Fibroblast of gingiva (primary cell): ENCODE results near the gene RNF175.

ENCODE experiments used
- DNase-seq: peaks from one replicate; pipeline ENCODE4 v3.0.0-alpha.2; 2011; ENCODE audit warnings: low read depth

Gene RNF175

DNA sequence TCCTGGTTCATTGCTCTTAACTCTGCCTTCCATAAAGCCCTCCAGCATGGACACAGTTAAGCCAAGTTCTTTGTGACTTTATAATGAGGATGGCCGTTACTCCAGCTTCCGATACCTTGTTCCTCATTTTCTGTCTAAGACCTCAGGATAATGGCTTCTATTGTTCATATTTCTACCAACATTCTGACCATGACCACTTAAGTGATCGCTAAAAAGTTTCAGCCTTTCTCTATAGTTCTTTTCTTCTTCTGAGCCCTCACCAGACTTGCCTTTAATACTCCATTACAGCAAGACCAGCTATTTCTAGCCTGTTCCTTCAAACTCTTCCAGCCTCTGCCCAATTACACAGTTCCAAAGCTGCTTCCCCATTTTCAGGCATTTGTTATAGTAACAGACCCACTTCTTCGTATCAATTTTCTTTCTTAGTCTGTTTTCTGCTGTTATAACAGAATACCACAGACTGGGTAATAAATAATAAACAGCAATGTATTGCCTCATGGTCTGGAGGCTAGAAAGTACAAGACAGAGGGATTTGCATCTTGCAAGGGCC, 12.3 kb downstream of the RNF175 start:
- no peak for DNase-seq

DNA sequence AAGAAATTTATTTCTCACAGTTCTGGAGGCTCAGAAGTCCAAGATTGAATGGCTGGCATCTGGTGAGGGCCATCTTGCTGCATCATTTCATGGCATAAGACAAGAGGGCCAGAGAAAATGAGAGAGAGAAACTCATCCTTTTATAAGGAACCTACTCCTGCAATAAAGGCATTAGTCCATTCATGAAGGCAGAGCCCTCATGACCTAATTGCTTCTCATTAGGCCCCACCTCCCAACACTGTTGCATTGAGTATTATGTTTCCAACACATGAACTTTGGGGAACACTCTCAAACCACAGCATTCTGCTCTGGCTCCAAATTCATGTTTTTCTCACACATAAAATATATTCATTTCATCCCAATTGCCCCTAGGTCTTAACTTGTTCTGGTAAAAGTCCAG, 14.2 kb downstream of the RNF175 start:
- no peak for DNase-seq

DNA sequence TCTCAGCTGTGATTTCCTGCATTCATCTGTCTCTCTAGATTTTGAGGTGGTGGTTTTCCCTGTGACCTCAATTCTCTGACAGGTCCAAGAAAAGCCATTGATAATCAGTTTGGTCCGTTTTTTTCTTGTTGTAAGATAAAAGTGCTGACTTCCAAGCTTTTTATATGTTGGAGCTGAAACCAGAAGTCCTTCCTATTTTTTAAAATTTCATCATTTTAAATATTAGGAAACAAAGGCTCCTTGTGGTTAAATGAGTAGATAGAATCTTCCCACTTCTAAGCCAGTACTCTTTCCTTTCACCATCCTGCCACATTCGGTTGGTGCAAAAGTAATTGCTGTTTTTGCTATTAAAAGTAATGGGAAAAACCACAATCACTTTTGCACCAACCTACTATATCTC, 18.3 kb downstream of the RNF175 start:
- no peak for DNase-seq

DNA sequence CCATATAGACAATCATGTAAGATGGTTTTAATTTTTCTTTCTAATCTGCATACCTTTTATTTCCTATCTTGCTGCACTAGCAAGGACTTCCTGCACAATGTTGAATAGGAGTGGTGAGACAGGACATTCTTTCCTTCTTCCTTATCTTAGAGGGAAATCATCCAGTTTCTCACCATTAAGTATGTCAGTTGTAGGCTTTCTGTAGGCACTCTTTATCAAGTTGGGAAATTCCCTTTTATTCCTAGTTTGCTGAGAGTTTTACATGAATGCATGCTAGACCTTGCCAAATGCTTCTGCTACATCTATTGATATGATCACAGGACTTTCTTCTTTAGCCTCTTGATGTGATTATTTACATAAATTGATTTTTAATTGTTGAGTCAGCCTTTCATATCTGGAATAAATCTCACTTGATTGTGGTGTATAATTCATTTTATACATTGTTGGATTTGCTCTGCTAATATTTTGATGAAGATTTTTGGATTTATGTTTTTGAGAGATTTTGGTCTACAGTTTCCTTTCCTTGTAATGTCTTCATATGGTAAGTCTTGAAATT, 23.8 kb downstream of the RNF175 start:
- no peak for DNase-seq

DNA sequence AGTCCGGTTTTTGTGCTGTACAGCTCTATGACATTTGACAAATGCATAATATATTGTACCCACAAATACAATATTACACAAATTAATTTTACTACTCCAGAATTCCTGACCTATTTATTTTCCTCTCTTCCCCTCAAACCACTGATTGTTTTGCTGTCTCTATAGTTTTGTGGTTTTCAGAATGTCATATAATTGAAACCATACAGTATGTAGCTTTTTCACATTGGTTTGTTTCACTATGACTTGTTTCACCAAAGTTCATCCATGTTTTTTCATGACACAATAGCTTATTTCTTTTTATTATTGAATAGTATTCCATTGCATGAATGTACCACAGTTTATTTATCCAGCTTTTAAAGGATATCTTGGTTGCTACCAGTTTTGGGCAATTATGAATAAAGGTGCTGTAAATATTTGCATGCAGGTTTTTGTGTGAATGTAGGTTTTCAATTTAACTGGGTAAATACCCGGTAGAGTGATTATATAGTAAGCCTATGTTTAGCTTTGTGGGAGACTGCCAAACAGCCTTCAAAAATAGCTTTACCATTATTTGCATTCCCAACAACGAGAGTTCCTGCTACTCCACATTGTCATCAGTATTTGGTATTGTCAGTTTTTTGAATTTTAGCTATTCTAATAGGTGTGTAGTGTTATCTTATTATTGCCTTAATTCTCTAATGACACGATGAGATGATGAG, 25.9 kb downstream of the RNF175 start:
- peak; percentile 30 for DNase-seq

DNA sequence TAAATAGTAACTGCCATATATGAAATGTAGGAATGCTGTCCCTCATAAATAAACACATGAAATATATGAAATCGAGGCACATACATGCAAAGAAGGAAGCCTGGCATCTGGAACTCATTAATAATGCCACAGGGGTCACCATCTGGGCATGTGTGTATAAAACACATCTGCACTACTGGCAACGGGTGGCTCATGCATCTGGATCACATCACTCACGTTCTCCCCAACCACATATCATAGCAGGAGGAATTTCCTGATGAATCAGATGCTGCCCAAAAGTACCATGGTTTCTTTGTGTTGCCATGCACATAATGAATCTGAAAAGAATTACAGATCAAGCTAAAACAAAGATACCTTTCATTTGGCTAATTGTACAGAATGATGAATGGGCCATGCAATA, 28.6 kb downstream of the RNF175 start:
- DNase-seq, result peak; percentile 97

DNA sequence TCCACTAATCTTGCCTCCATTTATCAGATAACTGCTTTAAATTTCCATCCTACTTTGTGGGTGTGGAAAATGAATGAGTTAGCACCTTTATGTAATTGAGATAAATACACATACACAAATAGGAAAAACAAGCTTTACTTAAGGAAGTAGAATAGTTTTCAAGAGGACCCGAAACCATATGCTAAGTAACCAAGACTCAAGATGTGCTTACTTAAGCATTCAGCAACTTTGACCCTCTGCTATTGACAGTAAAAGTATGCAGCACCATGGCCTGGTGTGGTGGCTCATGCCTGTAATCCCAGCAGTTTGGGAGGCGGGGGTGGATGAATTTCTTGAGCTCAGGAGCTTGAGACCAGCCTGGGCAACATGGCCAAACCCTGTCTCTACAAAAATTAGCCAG, 29.9 kb downstream of the RNF175 start:
- DNase-seq, result no peak

DNA sequence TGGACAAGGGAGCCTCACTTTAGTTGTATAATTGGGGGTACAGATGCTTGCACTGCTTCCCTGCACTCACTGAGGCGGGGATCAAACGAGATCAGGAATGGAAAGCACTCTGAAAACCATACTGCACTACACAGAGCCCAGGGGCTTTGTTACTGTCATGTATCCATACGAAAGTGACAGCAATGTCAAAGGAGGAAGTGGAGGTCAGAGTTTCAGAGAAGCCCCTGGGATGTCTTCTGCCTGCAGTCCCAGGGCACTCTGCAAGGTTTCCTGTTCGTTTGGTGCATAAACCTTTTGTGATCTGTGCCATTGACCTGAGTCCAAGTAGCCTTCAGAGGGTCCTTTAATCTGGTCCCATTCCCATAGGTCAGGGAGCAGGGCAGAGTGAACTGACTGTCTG, 31.2 kb downstream of the RNF175 start:
- DNase-seq, result no peak

DNA sequence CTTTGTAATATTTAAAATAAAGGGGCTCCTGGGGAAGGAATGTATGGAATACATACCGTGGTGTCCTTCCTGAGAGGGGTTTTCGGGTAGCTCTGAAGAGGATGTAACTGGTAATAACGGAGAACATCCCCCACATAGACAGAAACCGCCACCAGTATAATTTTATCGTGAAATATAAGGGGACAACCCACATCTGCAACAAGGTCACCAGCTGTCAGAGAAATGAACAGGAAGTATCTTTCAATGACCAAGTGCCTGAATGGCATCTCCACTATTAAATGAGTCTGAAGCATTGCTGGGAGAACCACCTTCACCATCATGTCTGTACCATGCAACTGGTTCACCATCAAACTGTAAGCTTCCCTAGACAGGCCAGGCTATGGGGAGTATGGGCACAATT, 31.7 kb downstream of the RNF175 start:
- no peak for DNase-seq

DNA sequence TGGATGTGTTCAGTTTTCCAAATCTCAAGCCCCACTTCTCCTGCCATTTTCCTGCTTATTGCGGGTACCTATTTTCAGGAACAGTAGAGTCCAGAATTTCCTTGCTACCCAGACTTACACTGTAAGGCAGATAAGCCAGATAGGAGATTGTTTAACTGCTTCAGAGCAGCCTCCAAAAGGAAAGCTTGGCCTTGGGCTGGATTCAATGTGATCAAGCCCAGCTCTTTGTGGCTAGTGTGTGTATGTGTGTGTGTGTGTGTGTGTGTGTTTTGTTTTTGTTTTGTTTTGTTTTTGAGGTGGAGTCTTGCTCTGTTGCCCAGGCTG, 34.0 kb downstream of the RNF175 start:
- no peak for DNase-seq

DNA sequence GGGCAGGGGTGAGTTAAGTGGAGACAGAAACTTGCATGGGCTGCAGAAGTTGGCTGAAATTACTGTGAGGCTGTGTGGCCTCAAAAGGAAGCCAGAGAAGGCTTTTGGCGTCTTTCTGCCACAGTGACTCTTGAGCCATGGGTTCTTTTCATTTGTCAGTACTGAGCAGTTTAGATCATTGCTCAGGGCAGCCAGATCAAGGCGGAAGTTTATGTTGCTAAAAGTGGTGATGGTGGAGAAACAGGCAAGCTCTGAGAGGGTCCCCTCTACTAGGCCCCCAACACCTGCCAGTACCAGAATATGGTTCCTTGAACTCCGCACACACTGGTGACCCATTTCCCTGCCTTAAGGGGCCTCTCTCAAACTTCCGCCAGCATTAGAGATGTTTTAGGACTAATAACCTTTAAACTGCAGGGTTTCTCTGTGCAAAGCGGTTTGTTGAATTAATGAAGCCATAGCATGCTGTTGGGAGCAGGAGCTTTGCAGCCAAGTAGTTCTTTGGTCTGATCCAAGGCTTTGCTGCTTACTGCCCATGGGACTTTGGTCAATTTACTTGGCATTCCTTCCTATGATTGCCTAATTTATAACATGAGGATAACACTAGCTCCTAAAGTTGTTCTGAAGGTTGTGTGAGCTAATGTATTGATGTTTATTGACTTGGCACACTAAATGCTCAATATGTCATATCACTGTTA, 34.5 kb downstream of the RNF175 start:
- peak; percentile 74 for DNase-seq

DNA sequence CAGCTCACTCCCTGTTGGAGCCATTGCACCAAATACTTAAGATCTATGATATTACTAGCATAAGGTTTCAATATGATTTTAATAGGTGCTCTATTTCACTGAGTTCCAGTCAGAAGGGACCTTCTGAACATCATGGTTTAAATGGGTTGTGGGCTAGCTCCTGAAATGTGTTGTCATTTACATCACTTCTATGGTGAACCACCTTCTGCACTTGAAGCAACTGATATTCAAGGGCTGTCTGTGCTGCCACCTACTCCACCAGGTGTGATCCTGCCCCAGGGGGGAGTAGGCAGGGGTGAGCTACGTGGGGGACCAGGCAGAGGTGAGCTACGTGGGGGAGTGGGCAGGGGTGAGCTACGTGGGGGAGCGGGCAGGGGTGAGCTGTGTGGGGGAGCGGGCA, 35.2 kb downstream of the RNF175 start:
- DNase-seq, result no peak

DNA sequence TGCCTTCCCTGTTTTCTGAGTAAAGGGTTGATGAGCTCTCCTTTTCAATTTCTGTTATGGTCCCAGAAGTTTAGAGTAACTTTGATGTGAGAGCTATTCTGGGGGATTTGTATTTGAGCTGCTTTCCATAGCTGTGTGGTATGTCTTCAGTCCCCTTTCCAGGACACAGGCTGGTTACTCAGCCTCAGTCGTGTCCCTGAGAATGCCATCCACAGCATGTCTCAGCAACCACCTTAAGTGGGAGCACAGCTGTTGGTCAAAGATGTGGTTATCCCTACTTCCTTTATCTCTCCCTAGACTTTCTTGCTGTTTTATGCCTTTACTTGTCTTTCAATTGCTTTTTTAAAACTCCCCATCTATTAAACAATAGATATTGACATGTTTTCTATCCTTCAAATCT, 37.8 kb downstream of the RNF175 start:
- no peak for DNase-seq

DNA sequence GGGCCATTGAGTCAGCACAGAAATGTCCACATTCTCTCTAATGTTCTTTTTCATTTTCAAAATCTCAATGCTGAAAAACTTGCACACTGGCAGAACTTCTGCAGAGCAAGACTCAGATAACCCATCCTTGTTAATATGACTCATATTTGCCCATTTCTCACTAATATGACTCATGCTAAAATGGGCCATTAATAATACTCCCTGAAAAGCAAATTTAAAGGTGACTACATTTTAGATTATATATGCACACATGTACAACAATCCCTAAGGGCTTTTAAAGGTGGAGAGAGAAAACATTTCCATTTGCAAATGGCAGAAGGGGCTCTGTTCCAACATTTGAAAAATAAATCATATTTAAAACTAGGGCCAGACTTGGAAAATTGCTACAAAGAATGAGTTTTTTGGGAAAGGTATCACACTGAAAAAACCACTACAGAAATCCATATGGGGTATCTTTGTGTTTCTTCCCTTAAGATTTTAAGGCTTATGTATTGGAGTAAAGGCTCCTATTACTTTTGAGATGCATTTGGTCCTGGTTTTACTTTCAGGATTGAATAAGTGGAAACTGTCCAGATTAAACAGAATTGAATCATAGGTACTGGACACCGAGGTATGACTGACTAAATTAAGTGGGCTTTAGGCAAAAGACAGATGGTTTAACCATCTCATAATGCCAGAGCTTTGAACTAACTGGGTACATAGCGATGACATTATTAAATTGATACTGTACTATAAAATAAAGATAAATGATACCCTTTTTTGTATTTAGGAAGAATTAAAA, 45.8 kb downstream of the RNF175 start:
- DNase-seq, result no peak

DNA sequence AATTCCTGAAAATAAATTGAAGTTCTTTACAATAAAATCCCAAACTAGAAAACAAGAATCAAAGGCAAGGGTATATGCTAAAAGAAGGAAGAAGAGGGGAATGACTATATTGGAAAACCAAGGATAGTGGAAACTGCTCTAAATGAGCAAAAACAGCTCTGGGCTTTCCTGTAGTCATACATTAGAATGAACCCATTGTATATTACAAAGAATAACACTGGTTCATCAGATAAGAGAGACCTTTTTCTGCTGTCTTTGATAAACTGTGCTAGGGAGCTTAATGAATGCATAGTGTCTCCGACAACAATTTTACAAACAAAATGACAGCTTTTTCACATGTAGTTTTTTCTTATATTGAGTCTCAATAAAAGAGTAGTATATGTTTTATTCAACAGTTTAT, 49.1 kb downstream of the RNF175 start:
- no peak for DNase-seq

DNA sequence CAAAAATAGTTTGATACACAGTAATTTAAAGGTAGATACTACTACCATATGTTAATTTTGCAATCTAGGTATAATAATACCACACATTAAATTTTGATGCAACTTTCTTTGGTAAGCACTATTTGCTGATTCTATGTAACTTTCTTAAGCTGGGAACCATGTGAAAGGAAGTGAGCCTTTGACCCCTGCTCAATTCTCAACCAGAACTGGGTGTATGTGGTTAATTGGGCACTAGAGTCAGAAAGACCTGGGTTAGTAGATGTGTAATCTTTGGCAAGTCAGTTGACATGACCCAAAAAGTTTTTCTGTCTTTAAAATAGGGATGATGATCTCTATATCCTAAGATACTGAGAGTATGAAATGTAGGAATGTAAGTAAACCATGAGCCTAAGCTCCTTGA, 53.3 kb downstream of the RNF175 start:
- DNase-seq, result no peak

DNA sequence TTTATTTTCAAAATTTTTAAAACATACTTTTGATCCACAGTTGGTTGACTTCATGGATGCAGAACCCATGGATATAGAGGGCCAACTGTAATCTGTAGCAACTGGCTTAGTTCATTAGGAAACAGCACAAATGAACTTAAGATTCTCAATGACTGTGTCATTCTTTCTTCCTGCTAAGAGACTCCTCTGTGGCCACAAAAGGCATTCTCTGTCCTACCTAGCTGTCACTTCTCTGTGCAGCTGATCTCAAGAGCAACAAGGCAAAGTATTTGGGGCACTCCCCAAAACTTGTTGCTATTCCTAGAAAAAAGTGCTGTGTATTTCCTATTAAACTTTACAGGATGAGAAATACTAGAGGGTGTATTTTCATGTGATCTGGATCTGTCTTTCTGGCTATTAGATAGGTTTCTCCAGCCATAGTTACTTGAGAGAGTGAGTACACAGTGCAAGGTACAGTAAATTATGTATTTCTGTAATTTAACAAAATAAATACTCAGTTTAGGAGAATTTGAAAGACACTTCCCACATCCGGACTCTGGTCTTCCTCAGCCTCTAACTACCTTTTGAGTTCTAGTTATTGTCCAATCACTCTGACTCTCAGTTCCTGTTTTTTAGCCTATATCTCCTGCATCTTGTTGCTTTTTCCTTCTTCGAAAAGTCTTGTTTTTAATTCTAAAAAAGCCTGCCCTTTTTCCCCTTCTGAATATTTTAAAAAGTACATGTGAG, 53.9 kb downstream of the RNF175 start:
- no peak for DNase-seq

DNA sequence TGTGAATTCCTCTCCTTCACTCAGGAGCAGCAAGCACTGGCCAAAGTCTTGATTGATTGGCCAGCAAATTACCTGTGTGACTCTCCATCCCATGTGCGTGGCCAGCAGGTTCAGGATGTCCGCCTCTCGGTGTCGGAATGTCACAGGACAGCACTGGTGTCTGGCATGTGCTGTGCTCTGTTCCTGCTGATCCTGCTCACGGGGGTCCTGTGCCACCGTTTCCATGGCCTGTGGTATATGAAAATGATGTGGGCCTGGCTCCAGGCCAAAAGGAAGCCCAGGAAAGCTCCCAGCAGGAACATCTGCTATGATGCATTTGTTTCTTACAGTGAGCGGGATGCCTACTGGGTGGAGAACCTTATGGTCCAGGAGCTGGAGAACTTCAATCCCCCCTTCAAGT, 55.3 kb downstream of the RNF175 start:
- no peak for DNase-seq

DNA sequence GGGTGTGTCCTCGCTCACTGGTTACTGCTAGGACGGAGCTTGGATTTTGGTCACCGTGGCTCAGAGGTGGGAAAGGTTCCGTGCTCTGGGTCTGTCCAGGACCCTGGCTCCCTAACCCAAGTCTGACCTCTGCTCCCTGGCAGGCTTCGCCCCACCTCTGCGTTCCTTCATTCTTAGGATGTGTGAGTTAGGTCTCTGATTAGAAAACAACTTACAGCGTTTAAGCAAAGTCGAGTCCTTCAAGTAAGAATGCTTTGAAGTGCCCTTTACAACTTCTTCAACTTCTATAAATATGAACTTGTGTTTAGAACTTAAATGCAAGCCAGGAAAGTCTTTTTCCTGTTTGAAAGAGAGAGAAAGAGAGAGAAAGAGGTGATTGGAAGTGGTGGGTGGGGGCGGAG, 74.9 kb downstream of the RNF175 start:
- DNase-seq, result no peak

DNA sequence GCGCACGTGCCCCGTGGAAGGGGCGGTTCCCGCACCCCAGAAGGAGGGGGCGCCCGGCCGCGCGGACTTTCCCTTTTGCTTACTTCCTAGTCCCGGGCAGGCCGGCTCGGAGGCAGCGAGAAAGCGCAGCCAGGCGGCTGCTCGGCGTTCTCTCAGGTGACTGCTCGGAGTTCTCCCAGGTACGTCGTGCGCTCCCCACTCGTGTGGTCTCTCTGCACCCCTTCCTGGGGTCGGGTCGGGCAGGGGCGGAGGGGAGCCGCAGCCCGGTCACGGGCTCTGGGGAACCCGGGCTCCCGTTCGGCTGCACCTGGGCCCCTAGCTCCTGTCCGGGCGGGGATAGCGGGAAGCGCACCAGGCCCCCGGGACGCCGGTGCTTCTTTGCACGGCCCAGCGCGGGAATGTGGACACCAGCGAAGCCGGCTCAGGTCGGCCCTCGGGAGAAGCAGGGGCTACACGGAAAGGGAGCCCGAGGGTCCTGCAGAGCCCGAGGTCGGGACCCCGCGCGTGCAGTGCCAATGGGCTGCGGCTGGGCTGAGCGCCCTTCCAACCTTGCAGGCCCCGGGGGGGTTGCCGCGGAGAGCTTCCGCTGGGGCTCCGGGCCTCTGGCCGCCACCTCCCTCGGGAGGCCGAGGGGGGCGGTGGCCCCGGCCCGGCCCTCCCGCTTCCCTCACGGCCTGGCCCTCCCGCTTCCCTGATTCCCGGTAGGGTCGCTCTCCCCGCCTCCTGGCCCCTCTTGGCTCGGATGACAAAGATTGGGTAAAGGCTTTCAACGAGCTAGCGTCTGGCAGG, 75.4 kb downstream of the RNF175 start, which contains the start of gene TLR2:
Gene TLR2 (plus strand): TSS at position 99 of the 789 bp plus-strand sequence. CDS start 18,628 bp downstream, outside the sequence.
- peak; percentile 23 for DNase-seq

DNA sequence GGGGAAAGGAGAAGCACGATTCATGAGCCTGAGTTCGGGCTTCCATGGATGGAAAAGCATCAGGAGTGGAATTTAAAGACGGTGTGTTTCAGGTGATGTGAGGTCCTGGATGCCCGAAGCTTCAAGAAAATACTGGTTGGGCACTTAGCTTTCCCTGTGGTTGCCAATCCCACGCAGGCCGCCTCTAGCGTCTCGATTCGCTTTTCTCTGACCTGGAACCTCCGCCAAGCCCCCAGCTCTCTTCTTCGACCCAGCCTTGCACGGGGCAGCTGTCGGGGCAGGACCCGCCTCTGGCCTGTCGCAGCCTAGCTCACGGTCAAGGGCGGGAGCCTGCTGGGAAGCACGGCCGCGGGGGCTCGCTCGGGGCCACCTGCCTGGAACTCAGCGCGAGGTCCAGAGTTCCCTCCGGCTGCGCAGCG, 76.1 kb downstream of the RNF175 start:
- DNase-seq, result no peak
